ENCODE measurements around the gene NR6A1. TPM values are rescaled to one million over a fixed set of nuclear protein-coding genes. Genes with fewer than 3 reads are reported as not detected.

NR6A1 gene
- total RNA-seq, 2 experiments from 2014 or later = not detected

- ATAC-seq (ENCODE audit: poor library complexity) = no peak
- H3K4me3 ChIP-seq (ENCODE audit: low read length) = no peak overlapping the region
- H3K36me3 Mint-ChIP-seq (ENCODE audit: low read depth) = no peaks in the 10 kb centered on the region
- H3K36me3 ChIP-seq (ENCODE audit: insufficient read depth, low read length) = no peaks in the 10 kb centered on the region
- no peaks in the 10 kb centered on the region for H3K27me3 ChIP-seq (ENCODE audit: control insufficient read depth in 1 of 2, insufficient read depth in 2 of 2, low read length in 2 of 2)
- no peaks in the 10 kb centered on the region for H3K4me1 ChIP-seq (ENCODE audit: insufficient read depth, low read length)
- TF ChIP-seq, protein P1, sequence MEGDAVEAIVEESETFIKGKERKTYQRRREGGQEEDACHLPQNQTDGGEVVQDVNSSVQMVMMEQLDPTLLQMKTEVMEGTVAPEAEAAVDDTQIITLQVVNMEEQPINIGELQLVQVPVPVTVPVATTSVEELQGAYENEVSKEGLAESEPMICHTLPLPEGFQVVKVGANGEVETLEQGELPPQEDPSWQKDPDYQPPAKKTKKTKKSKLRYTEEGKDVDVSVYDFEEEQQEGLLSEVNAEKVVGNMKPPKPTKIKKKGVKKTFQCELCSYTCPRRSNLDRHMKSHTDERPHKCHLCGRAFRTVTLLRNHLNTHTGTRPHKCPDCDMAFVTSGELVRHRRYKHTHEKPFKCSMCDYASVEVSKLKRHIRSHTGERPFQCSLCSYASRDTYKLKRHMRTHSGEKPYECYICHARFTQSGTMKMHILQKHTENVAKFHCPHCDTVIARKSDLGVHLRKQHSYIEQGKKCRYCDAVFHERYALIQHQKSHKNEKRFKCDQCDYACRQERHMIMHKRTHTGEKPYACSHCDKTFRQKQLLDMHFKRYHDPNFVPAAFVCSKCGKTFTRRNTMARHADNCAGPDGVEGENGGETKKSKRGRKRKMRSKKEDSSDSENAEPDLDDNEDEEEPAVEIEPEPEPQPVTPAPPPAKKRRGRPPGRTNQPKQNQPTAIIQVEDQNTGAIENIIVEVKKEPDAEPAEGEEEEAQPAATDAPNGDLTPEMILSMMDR (IDR thresholded peaks at IDR 0.05) = no peak
- ChIA-PET CTCF (no interaction called here), POLR2A (no interaction called here)
- no peaks in the 10 kb centered on the region for H3K4me1 Mint-ChIP-seq (ENCODE audit: low read depth)
- no peak overlapping the region for H3K27ac ChIP-seq (ENCODE audit: low read depth in 1 of 2, low read length in 2 of 2)
- H3K27me3 Mint-ChIP-seq = no peaks in the 10 kb centered on the region
- intact Hi-C loops (cut with DNase I, micrococcal nuclease) = no loop called here
- no peak for DNase-seq
- no peak overlapping the region for H3K4me3 Mint-ChIP-seq
- H3K27ac Mint-ChIP-seq = no peak overlapping the region
- H3K9me3 ChIP-seq (ENCODE audit: control insufficient read depth in 1 of 2, insufficient read depth in 1 of 2, low read length in 2 of 2) = no peaks in the 10 kb centered on the region
- H3K9me3 Mint-ChIP-seq = no peaks in the 10 kb centered on the region
Observed at GRCh38 chr9:124685217-124685616, 85.9 kb downstream of the NR6A1 start.

- no peaks in the 10 kb centered on the region for H3K36me3 ChIP-seq (ENCODE audit: insufficient read depth, low read length)
- no peak for DNase-seq
- no peaks in the 10 kb centered on the region for H3K9me3 Mint-ChIP-seq
- no peak for ATAC-seq (ENCODE audit: poor library complexity)
- intact Hi-C loops (cut with DNase I, micrococcal nuclease) = no loop called here
- H3K27ac Mint-ChIP-seq = no peak overlapping the region
- H3K27ac ChIP-seq (ENCODE audit: low read depth in 1 of 2, low read length in 2 of 2) = no peak overlapping the region
- POLR2A ChIA-PET = no interaction called here
- no peak overlapping the region for H3K4me3 ChIP-seq (ENCODE audit: low read length)
- TF ChIP-seq, protein P1 (IDR thresholded peaks at IDR 0.05) = no peak
- H3K36me3 Mint-ChIP-seq (ENCODE audit: low read depth) = no peaks in the 10 kb centered on the region
- H3K9me3 ChIP-seq (ENCODE audit: control insufficient read depth in 1 of 2, insufficient read depth in 1 of 2, low read length in 2 of 2) = no peaks in the 10 kb centered on the region
- no peaks in the 10 kb centered on the region for H3K4me1 ChIP-seq (ENCODE audit: insufficient read depth, low read length)
- no peaks in the 10 kb centered on the region for H3K4me1 Mint-ChIP-seq (ENCODE audit: low read depth)
- no peaks in the 10 kb centered on the region for H3K27me3 ChIP-seq (ENCODE audit: control insufficient read depth in 1 of 2, insufficient read depth in 2 of 2, low read length in 2 of 2)
- H3K4me3 Mint-ChIP-seq = no peak overlapping the region
- H3K27me3 Mint-ChIP-seq = no peaks in the 10 kb centered on the region
- CTCF ChIA-PET = no interaction called here
Observed at GRCh38 chr9:124684169-124684568, 86.9 kb downstream of the NR6A1 start.

DNA sequence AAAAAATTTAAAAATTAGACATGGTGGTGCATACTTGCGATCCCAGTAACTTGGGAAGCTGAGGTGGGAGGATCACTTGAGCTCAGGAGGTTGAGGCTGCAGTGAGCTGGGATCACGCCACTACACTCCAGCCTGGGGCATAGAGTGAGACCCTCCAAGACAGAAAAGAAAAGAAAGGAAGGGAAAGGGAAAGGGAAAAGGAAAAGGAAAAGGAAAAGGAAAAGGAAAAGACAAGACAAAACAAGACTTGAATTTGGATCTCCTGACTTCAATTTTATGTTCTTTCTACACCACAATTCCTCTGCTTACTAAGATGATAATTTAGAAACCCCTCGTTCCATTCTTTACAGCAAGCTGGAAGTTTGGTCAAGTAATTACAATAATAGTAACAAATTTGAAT is 88.1 kb downstream of the NR6A1 start:
- H3K27me3 Mint-ChIP-seq = no peaks in the 10 kb centered on the region
- Histone ChIP-seq H3K27me3 (ENCODE audit: control insufficient read depth in 1 of 2, insufficient read depth in 2 of 2, low read length in 2 of 2) (no peaks in the 10 kb centered on the region), H3K4me1 (ENCODE audit: insufficient read depth, low read length) (no peaks in the 10 kb centered on the region), H3K9me3 (ENCODE audit: control insufficient read depth in 1 of 2, insufficient read depth in 1 of 2, low read length in 2 of 2) (no peaks in the 10 kb centered on the region), H3K27ac (ENCODE audit: low read depth in 1 of 2, low read length in 2 of 2) (no peak overlapping the region), H3K36me3 (ENCODE audit: insufficient read depth, low read length) (no peaks in the 10 kb centered on the region), H3K4me3 (ENCODE audit: low read length) (no peak overlapping the region)
- no peaks in the 10 kb centered on the region for H3K4me1 Mint-ChIP-seq (ENCODE audit: low read depth)
- CTCF ChIA-PET = interaction anchor here (2.0 kb wide), 1 partner anchor 9 kb away, joined by 4 read pairs; no protein-coding TSS in a partner anchor
- TF ChIP-seq, protein P1 (IDR thresholded peaks at IDR 0.05) = no peak
- no peaks in the 10 kb centered on the region for H3K36me3 Mint-ChIP-seq (ENCODE audit: low read depth)
- H3K9me3 Mint-ChIP-seq = no peaks in the 10 kb centered on the region
- intact Hi-C loops (cut with DNase I, micrococcal nuclease) = no loop called here
- POLR2A ChIA-PET = no interaction called here
- no peak for DNase-seq
- no peak overlapping the region for H3K4me3 Mint-ChIP-seq
- no peak for ATAC-seq (ENCODE audit: poor library complexity)
- H3K27ac Mint-ChIP-seq = no peak overlapping the region
